CMK (cell line): Measurements from ENCODE around the gene MAPK11.

Experiments
- DNase-seq: peaks from one replicate; pipeline ENCODE4 v3.0.0-alpha.2; 2010; ENCODE audit warnings: low read depth

Gene MAPK11

DNA sequence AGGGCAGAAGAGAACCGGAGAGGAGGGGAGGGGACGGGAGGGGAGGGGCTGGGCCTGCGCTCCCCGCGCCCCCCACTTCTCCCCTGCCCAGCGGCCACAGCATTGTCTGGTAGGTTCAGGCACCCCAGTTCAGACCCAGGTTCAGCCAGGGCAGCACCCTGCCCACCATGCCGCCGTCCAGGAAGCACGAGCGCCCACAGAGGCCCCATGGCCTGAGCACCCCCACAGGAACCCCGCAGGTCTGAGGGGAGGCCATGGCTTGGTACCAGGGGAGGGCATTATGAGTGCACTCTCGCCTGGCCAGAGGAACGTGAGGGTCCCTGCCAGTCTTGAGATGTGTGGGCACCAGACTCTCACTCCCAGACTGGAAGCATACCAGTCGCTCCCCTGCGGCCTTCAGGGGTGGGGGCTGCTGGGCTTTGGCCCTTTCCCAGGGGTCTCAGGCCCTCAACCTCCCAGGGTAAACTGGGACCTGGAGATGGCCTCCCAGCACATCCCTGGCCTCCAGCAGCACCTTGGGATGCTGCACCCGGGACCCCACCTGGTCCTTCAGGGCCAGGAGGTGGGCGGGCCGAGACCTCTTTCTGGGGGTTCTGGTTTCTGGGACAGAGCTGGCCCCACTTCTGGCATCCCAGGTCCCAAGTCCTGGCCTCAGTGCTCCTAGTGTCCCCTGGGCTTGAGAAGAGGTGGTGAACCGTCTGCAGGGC lies 37.9 kb upstream of the MAPK11 start:
- DNase-seq: peak; percentile 66

DNA sequence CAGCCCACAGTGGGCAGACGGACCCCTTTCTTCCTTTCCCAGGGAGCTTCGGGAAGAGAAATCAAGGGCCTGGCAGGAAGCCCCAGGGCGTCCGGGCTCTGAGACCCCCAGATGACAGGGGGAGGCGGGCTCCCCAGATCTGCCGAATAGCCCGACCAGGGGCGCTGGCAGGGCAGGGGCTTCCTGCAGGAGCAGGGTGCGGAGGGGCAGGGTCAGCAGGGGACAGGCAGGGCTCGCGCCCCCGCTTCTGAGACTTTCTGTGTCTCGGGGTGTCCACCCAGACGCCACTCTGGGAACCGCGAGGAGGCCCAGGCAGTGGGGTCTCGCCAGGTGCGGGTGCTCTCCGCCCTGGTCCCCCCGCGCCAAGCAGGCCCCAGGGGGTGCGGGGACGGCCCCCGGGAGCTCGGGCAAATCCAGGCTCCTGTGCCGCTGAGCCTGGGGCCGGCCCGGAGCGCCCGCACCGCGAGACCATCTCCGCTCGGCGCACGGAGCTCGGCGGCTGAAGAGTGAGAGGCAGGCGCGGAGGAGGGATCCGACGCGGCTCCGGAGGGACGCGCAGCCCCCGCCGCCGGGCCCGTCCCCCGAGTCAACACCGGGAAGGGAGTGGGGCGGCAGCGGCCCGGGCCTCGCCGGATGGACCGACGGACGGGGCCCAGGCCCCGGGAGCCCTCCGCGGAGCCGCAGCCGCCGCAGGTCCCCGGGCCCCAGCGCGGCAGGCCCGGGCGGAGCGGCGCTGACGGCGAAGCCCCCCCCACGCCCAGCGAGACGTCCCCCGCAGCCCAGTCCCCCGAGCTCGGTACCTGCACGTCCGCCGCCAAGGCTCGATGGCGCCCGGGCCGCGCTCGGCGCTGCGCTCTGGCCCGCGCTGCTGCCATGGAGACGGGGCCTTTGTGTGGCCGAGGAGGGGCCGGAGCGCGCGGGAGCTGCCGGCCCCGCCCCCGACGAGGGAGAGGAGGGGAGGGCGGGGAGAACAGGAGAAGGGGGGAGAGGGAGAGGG lies 36.9 kb upstream of the MAPK11 start, which contains the start of gene PLXNB2:
Gene PLXNB2, minus strand, starts transcription at position 894 of the 997 bp plus-strand sequence. CDS start 17,062 bp downstream, outside the sequence.
- peak; percentile 81 for DNase-seq

DNA sequence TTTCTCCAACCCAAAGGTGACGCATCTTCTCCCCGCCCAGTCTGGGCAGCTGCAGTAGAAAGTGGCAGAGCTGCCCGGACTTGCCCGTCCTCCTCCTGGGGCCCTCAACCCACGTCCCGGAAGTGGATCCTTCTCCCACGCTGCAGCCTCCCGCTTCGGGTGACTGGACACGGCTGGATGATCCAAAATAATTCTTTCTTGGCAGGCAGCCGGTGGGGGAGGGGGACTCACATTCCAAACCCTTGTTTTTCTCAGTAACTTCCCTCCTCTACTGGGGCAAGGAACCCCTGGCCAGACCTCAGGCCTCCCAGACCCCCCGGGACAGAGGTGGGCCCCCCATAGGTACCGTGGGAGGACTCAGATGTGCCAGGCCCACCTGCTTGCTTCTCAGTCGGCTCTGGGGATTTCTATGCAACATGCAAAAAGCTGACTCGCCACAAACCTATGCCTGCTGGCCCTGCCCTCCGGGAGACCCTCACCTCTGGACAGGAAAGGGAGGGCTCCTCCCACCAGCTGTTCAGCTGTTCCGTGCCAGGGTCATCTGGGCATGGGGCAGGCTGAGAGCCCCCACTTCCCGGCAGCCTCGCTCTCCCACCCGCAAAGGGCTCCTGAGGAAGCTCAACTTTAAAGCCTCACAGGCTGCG lies 35.9 kb upstream of the MAPK11 start:
- DNase-seq: peak; percentile 64

DNA sequence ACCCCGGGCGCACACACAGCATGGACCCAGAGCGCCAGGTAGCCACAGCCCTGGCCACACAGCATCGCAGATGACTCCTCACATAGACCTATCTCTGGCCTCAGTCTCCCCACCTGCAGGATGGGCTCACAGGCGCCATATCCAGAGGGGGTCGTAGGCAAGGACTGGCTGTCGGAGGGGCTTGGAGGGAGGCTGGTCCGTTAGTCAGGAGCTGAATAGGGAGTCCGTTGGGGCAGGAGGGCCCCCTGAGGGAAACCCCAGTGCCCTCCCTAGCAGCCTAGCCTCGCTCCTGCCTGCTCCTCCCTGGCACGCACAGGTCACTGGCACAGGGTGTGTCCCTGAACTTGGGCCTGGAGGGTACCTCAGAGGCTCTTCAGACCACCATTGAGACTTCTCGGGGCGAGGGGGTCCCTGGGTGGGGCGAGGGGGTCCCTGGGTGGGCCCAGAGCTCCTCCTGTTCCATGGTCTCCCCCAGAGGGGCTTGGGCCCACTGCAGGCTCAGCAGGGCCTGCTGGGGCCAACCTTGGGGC lies 35.3 kb upstream of the MAPK11 start:
- no peak for DNase-seq

DNA sequence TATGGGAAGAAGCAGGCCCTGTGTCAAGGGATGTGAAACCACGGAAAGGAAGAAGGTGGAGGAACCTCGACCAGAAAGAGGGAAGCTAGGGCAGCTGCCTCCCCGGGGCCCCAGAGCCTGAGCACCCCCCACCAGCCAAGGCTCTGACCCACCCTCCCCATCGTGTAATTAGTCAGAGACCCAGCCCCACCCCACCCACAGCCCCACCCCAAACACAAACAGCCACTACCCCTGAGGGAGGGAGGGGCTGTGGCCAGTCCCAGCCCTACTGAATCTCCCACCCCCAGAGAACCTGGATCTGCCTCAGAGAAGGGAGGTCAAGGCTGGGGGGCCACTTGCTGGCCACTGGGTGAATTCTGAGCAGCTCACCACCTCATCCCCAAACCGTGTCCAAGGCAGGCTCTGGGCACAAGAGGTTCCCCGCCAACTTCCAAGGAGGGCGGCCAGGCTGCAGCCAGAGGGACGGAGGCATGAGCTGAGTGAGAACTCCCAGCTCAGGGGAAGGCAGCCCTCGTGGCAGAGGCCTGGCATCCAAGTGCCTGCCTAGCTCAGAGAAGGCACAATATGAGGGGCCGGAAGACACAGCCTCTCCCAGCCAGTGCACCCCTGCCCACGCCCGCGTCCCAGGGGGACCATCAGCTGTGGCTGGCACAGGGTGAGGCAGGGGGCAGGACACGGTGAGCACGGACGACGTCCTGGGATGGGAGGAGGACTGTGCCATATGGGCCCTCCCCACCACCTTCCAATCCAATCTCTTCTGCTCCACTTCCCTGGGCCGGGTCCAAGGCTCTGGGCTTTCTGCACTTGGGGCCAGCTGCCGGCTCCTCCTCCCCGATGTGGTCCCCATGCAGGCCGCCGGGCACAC lies 34.6 kb upstream of the MAPK11 start:
- DNase-seq: no peak

DNA sequence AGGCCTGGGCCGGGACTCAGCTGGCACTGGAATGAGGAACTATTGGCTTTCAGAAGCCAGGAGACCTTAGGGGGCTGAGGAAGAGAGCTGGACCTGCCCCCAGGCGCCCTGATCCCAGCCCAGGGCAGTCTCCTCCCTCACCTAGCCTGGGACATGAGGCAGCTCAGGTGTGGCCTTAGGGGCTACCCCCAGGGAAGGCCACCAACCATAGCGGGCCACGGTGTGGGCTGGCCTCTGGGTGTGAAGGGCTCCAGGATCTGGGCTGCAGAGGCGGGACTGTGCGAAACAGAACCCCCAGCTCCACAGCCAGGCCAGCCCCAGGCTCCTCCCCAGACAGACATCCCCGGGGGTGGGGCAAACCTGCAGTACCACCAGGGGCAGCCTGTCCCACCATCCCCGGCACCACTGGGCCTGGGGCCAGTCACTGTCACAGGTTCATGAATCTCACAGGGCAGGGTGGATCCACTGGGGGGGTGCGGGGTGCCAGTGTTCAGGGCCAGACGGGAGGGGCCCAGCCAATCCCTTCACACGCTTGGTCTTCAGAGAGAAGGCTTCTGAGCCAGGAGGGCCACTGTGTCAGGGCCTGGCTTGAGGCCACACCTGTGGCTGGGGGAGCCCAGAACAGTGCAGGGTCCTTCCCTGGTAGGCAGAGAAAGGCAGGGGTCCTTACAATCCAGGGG lies 33.8 kb upstream of the MAPK11 start:
- DNase-seq: no peak

DNA sequence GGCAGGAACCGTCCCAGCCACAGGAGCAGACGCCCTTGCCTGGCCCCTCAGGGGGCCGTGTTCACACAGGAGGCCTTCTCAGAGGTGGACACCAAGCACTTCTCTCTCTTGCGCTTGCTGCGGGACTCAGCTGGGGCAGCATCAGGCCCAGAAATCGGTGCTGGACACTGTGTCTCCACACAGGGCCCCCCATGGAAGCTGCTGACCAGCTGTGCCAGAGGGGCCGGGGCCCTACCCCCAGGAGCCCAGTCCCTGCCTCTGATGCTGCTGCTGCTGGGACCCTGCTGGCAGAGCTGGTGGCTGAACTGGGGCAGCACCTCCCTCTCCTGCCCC lies 33.3 kb upstream of the MAPK11 start:
- DNase-seq: no peak

DNA sequence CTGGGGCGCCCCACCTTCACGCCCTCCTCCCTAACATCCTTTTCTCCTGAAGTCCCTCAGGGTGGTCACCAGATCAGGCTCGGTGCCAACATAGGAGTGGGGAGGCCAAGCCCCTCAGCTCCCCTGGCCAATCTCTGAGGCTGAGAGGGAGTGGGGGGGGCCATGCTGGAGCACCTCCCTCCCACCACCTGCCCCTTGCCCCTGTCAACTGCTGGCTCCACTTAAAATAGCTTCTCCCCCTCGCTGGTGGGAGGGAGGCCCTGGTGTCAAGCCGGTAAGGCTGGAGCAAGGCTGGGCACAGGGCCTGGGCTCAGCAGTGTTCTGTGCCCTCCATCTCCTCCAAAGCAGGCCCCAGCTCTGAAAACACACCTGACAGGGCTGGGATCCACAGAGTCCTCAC lies 32.4 kb upstream of the MAPK11 start:
- no peak for DNase-seq

DNA sequence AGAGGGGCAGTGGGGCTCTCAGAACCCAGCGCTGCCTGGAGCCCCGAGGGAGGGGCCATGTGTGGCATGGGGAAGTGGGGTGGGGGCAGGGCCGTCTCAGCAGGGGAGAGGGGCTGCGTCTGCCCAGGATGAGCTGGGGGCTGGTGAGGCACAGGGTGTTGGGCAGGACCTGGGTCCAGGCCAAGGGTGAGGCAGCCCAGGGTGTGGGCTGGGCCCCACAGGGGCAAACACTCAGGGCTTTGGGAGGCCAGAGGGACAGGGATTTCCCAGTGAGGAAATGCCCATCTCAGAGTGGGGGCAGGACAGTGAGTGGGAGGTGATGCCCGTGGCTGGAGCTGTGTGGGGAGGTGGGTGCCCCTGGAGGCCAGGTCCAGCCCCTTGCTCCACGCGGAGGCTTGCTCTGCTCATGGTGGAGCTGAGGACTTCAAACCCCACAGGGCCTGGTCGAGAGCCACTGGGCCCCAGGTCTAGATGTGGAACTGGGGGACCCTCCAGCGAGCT lies 31.9 kb upstream of the MAPK11 start:
- DNase-seq: no peak

DNA sequence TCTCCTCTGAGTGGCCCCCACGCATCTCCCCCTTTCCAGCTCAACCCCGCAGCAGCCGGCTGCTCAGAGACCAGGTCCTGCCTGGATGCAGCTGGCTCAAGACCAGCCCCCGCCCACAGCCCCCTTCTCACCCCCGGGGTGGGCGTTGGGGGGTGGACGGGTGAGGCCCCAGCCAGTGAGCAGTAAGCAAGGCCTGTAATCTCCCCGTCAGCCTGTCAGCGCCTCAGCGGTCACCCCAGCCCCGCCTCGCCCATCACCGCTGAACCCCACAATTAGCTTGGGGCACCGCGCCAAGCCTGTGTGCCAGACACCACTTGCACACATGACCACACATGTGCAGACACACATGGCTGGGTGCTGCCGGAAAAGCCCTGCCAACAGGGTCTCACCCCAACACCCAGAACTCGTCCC lies 31.4 kb upstream of the MAPK11 start:
- DNase-seq: no peak

DNA sequence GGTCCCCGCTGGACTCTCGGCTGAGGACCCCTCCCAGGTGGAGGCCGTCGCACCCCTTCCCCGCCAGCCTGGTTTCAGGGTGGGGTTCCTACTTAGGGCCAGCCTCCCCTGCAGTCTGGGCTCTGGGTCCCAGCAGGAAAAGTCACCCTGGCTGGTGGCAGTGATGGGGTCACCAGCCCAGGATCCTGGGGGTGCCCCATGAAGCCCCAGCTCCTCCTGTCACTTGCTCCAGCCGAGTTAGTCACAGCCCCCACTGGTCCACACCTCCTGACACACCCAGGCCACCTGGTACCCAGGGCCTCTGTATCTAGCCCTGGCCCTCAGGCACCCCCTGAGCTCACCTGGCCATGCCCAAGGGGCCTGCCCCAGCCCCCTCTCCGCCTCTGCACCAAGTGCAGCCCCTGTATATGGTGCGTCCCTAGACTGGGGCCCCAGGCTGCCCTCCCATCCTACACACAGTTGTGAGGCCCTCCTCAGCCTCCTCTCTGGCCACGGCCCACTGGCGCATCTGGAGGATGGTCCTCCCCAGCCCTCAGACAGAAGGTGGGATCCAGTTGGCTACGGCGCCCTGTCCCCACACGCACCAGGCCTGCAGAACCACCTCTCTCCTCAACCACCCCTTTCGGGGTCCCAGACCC lies 30.6 kb upstream of the MAPK11 start:
- no peak for DNase-seq

DNA sequence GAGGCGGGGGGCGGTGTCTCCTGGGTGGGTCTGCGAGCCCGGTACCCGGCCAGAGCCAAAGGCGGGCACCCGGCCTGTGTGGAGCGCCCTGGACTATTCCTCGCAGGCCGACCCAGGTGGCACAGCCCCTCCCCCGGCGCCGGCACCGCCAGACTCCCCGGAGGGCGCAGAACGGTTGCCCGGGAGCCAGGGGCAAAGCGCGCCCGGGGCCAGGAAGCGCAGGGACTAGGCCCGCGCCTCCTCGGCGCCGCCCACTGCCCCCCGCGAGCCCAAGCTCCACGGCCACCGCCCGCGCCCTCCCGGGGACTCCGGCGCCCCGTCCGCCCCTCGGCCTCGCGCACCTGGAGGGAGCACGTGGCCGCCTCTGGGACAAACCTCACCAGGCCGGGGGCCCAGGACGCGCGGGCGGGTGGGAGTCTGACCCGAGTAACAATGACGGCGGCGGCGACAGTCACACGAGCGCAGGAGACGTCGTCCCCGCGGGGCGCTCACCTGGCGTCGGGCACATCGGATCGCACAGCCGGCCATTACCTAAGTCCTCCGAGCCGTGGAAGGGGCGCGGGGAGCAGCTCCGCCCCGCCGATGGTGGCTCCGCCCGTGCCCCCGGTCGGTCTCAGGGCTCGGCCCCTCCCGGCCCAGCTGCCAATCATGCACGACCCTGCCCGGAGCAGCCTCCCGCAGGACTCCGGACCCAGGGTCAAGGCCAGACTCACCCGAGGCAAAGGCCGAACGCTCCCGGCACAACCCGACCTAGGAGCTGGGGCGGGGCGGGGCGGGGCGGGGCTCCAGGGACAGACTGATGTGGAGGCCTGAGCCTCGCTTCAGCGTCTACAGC lies 29.8 kb upstream of the MAPK11 start:
- no peak for DNase-seq

DNA sequence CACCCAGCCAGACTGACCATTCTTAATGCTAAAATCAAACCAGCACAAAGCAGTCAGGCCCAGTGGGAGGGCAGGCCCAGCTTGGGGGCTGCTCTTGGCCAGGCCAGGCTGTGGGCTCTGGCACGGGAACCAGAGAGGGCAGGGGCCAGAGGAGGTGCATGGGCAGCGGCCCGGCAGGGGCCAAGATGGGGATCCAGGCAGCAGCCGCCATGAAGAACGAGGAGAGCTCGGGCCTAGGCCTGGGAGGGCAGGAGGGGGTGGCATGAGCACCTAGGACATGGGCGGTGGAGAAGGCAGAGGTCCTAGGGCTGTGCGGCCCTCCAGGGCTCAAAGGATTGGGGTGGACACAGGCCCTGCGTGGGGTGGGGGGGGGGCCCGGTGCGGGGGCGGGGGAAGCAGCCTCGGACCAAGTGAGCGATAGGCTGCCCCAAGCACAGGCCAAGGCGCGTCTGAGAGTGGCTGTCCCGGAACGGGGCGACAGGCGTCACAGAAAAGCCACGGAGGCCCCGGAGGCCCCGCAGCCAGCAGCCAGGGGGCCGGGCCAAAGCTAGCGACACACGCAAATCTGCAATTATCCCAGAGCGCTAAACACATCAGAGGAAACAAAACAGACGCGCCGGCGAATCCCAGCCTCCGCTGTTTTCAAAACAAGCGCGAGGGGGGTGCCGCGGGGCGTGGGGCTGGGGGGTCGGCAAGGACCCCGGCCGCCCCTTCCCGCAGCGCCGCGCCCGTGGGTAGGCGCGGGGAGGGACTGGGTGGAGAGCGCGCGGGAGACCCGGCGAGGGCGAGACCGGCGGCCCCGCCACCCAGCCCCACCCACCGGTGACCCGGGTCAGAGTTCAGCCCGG lies 29.0 kb upstream of the MAPK11 start:
- DNase-seq: no peak

DNA sequence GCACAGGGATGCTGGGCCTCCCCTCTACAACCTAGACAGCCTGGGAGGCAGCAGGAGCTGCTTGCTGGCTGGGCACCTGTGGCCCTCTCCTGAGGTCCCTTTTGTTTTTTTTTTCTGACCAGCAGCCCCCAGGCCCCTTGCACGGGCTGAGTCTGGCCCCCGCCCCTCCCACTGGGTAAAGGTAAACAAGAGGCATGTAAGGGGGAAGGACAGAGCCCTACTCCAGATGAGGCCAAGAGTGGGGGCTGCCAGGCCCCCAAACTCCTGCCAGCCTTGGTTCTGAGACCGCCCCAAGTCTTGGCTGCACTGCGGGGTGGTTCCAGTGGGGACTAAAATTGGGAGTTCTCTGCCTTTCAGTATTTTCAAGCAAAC lies 28.1 kb upstream of the MAPK11 start:
- DNase-seq: no peak

DNA sequence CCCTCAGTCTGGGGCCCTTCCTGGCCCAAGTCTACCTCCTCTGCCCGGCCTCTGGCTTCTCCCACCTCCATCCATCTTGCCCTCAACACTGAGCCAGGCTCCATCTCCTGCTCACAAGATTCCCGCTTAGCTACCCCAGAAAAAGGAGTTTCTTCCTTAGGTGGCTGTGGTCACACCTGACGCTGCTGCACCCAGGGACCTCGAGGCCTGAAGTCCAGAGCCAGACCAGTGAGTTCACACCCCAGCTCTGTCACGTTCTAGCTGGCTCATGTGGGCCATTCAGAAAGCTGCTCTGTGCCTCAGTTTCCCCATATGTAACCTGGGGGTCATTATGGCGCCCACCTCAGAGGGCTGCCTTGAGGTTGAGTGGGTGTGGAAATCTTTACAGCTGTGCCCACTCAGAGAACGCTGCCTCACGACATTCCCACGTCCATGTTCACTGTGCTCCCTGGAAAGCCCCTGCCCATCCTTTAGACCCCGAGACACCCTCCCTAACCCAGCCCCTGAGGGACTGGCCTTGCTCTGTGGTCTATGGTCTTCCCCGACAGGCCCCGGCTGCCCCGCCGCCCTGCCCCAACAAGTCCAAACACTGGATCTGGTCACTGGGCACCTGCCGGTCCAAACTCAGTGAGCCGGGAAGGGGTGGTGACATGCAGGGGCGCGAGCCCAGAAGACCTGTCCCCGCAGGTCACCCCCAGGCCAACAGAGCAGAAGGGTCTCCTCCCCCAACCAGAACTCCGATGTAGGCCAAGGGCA lies 27.5 kb upstream of the MAPK11 start:
- no peak for DNase-seq

DNA sequence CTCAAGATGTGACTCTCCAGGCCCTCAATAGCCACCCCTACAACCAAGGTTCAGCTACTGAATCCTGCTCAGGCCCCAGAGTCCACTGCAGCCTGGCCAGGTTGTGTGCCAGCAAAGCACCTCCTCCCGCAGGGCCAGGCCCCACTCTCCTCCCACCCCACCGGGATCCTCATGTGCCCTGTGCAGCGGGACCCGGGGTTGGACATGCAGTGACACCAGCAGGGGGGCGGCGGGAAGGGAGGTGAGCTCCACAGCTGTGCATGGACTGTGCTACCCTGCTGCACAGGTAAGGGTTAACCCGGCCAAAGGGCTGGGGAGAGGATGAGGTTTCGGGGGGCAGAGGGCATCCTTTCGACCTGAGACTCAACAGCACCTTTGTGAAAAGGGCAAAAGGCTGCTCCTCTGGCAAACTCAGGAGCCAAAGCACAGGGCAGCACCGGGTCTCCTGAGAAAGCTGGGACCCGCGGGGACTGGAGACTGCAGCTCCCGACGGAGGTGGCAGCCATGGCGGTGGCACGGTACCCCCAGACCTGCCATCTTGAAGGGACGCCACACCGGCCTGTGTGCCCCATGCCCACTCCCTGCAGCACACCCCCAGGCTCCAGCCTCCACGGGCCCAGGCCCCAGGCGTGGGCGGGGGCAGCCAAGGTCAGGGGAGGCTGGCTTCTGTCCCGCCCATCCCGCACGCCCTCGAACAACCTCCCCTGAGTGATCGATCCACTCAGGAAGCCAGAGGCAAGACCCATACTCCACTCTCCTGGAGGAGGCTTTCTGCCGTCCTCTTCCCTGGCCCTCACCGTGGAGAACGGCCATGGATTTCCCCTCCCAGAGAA lies 26.7 kb upstream of the MAPK11 start:
- no peak for DNase-seq

DNA sequence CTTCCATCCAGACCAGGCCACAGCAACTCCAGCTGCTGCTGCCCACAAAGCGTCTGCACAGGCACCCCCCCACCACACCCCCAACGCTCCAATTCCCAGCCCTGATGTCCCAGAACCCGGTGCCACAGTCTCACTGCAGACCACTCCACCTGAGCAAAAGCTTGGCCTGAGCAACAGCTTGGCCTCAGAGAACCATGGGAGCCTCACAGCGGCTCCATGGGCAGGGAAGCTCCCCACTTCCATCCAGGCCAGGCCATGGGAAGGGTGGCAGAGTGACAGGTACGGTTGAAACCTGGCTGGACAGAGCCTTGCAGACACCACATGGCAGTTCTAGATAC lies 24.1 kb upstream of the MAPK11 start:
- no peak for DNase-seq
